WTC11 (cell line): Measurements from ENCODE around the gene FEM1A. TPM values are rescaled to one million over a fixed set of nuclear protein-coding genes. Genes with fewer than 3 reads are reported as not detected.
"Not testable (repeated sequence)": the region's sequence is repeated elsewhere in the genome, so short reads cannot be mapped to it uniquely, and the experiment has no call there.

Experiments
- ATAC-seq: fragments of 200-7000 bp; cut with Tn5 transposase; 2 replicates; pipeline ENCODE4 v1.10.0; 2021; ENCODE audit warnings: mild to moderate bottlenecking, moderate library complexity
- CTCF ChIA-PET: fragments of 300-600 bp; sonication (Branson Sonifier 250); formaldehyde crosslinking; loops from one replicate; lab custom pipeline; 2021; ENCODE audit warnings: antibody characterized with exemption; lab: Charles Lee
- POLR2A ChIA-PET: fragments of 350-600 bp; sonication (Branson Sonifier 250); formaldehyde crosslinking; loops from one replicate; lab custom pipeline; 2021; ENCODE audit warnings: antibody characterized with exemption; lab: Charles Lee
- DNase-seq: peaks from one replicate; pipeline ENCODE4 v3.0.0; 2021; ENCODE audit warnings: low spot score
- H3K27ac Mint-ChIP-seq: 2 replicates; pipeline ENCODE4 v1.8.0; 2021; ENCODE audit warnings: mixed read lengths
- H3K27me3 Mint-ChIP-seq: 2 replicates; pipeline ENCODE4 v1.8.0; 2021; ENCODE audit warnings: low read depth, mild to moderate bottlenecking, moderate library complexity, mixed read lengths
- H3K36me3 Mint-ChIP-seq: 2 replicates; pipeline ENCODE4 v1.8.0; 2021; ENCODE audit warnings: mixed read lengths
- H3K4me1 Mint-ChIP-seq: 2 replicates; pipeline ENCODE4 v1.8.0; 2022; ENCODE audit warnings: mixed read lengths
- H3K4me3 Mint-ChIP-seq: 2 replicates; pipeline ENCODE4 v1.8.0; 2021; ENCODE audit warnings: mild to moderate bottlenecking, moderate library complexity, mixed read lengths
- H3K9me3 Mint-ChIP-seq: 2 replicates; pipeline ENCODE4 v1.8.0; 2021; ENCODE audit warnings: mixed read lengths
- CBFB ChIP-seq: sonication (generic); formaldehyde crosslinking; IDR thresholded peaks from 2 replicates; pipeline ENCODE4 v1.8.1; 2022; ENCODE audit warnings: mild to moderate bottlenecking, low read depth, missing genetic modification reagents
- CREB1 ChIP-seq: sonication (generic); formaldehyde crosslinking; IDR thresholded peaks from 2 replicates; pipeline ENCODE4 v1.8.0; 2023; ENCODE audit warnings: mild to moderate bottlenecking, missing genetic modification reagents
- FOXP1 ChIP-seq: sonication (generic); formaldehyde crosslinking; IDR thresholded peaks from 2 replicates; pipeline ENCODE4 v1.8.0; 2022; ENCODE audit warnings: missing genetic modification reagents, mild to moderate bottlenecking, moderate library complexity, borderline replicate concordance
- GABPB1 ChIP-seq: sonication (generic); formaldehyde crosslinking; IDR thresholded peaks from 2 replicates; pipeline ENCODE4 v1.8.1; 2023; ENCODE audit warnings: mild to moderate bottlenecking, missing genetic modification reagents
- GTF2I ChIP-seq: fragments of 250-450 bp; sonication (Bioruptor Pico); conservative IDR thresholded peaks from 2 replicates; pipeline ENCODE4 v1.4.0; 2021; ENCODE audit warnings: mild to moderate bottlenecking
- HMGA2 ChIP-seq: fragments of 250-450 bp; sonication (Bioruptor Pico); IDR thresholded peaks from 2 replicates; pipeline ENCODE4 v1.4.0; 2021; ENCODE audit warnings: mild to moderate bottlenecking, moderate library complexity
- KAT7 ChIP-seq: sonication (generic); formaldehyde crosslinking; IDR thresholded peaks from 2 replicates; pipeline ENCODE4 v1.8.1; 2023; ENCODE audit warnings: missing genetic modification reagents, mild to moderate bottlenecking, borderline replicate concordance
- MAX ChIP-seq: sonication (generic); formaldehyde crosslinking; IDR thresholded peaks from 2 replicates; pipeline ENCODE4 v1.8.0; 2022; ENCODE audit warnings: mild to moderate bottlenecking, missing genetic modification reagents
- MYBL2 ChIP-seq: sonication (generic); formaldehyde crosslinking; IDR thresholded peaks from 2 replicates; pipeline ENCODE4 v1.8.1; 2023; ENCODE audit warnings: mild to moderate bottlenecking, moderate library complexity, missing genetic modification reagents
- NFE2L1 ChIP-seq: sonication (generic); formaldehyde crosslinking; IDR thresholded peaks from 2 replicates; pipeline ENCODE4 v1.8.1; 2023; ENCODE audit warnings: missing genetic modification reagents
- NR1H2 ChIP-seq: sonication (generic); formaldehyde crosslinking; IDR thresholded peaks from 2 replicates; pipeline ENCODE4 v1.9.0; 2021; ENCODE audit warnings: mild to moderate bottlenecking, moderate library complexity, missing genetic modification reagents
- NR3C1 ChIP-seq: sonication (generic); formaldehyde crosslinking; conservative IDR thresholded peaks from 2 replicates; pipeline ENCODE4 v1.8.1; 2023; ENCODE audit warnings: low read depth, mild to moderate bottlenecking, missing genetic modification reagents
- RORB ChIP-seq: fragments of 250-450 bp; sonication (Bioruptor Pico); IDR thresholded peaks from 2 replicates; pipeline ENCODE4 v1.9.0; 2021; ENCODE audit warnings: mild to moderate bottlenecking
- SMAD3 ChIP-seq: sonication (generic); formaldehyde crosslinking; IDR thresholded peaks from 2 replicates; pipeline ENCODE4 v1.8.0; 2022; ENCODE audit warnings: missing genetic modification reagents, mild to moderate bottlenecking, borderline replicate concordance
- TCF7 ChIP-seq: sonication (generic); formaldehyde crosslinking; IDR thresholded peaks from 2 replicates; pipeline ENCODE4 v1.8.0; 2022; ENCODE audit warnings: mild to moderate bottlenecking, low read depth, missing genetic modification reagents, moderate library complexity
- ZNF232 ChIP-seq: sonication (generic); formaldehyde crosslinking; IDR thresholded peaks from 2 replicates; pipeline ENCODE4 v1.8.0; 2022; ENCODE audit warnings: mild to moderate bottlenecking, missing genetic modification reagents
- ZNF416 ChIP-seq: fragments of 250-450 bp; sonication (Bioruptor Pico); IDR thresholded peaks from 2 replicates; pipeline ENCODE4 v1.9.0; 2021; ENCODE audit warnings: mild to moderate bottlenecking, inconsistent platforms
- total RNA-seq: library from RNA; stranded (reverse); gene quantifications from 3 replicates; pipeline ENCODE4 v1.2.3, GENCODE V29; 2021
- TF ChIP-seq, protein P1 (sequence below): sonication (generic); formaldehyde crosslinking; IDR thresholded peaks from 2 replicates; pipeline ENCODE4 v1.8.1; 2022; ENCODE audit warnings: mild to moderate bottlenecking, moderate library complexity, missing genetic modification reagents
- TF ChIP-seq, protein P2 (sequence below): fragments of 250-450 bp; sonication (Bioruptor Pico); IDR thresholded peaks from 2 replicates; pipeline ENCODE4 v1.8.0; 2021; ENCODE audit warnings: mild to moderate bottlenecking
- TF ChIP-seq, protein P3 (sequence below): sonication (generic); formaldehyde crosslinking; IDR thresholded peaks from 2 replicates; pipeline ENCODE4 v1.8.1; 2023; ENCODE audit warnings: mild to moderate bottlenecking, missing genetic modification reagents, borderline replicate concordance
- TF ChIP-seq, protein P4 (sequence below): sonication (generic); formaldehyde crosslinking; conservative IDR thresholded peaks from 2 replicates; pipeline ENCODE4 v1.8.1; 2022; ENCODE audit warnings: mild to moderate bottlenecking, missing genetic modification reagents
- TF ChIP-seq, protein P5 (sequence below): sonication (generic); formaldehyde crosslinking; IDR thresholded peaks from 2 replicates; pipeline ENCODE4 v1.8.1; 2023; ENCODE audit warnings: mild to moderate bottlenecking, missing genetic modification reagents
- TF ChIP-seq, protein P6 (sequence below): sonication (generic); formaldehyde crosslinking; IDR thresholded peaks from 2 replicates; pipeline ENCODE4 v1.8.0; 2022; ENCODE audit warnings: missing genetic modification reagents

The FEM1A gene
- total RNA-seq, 1 experiment from 2014 or later = 15.7 TPM

GRCh38 chr19:4821265-4821664 is 29.7 kb downstream of the FEM1A start:
- DNase-seq (no peak), ATAC-seq (no peak)
- H3K4me1 Mint-ChIP-seq = no peaks in the 10 kb centered on the region
- no peak for TF ChIP-seq FOXP1 (CRISPR knock-in tag)
- no peak for TF ChIP-seq MYBL2 (CRISPR knock-in tag)
- no peak for TF ChIP-seq ZNF232
- TF ChIP-seq ZNF416 (CRISPR knock-in tag) = no peak
- no peak for TF ChIP-seq HMGA2
- no peak for TF ChIP-seq MAX (CRISPR knock-in tag)
- TF ChIP-seq CREB1 (CRISPR knock-in tag) = no peak
- TF ChIP-seq SMAD3 (CRISPR knock-in tag) = no peak
- no peak for TF ChIP-seq GABPB1 (CRISPR knock-in tag)
- TF ChIP-seq, protein P1, sequence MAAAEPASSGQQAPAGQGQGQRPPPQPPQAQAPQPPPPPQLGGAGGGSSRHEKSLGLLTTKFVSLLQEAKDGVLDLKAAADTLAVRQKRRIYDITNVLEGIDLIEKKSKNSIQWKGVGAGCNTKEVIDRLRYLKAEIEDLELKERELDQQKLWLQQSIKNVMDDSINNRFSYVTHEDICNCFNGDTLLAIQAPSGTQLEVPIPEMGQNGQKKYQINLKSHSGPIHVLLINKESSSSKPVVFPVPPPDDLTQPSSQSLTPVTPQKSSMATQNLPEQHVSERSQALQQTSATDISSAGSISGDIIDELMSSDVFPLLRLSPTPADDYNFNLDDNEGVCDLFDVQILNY (CRISPR knock-in tag) = no peak
- TF ChIP-seq, protein P2, sequence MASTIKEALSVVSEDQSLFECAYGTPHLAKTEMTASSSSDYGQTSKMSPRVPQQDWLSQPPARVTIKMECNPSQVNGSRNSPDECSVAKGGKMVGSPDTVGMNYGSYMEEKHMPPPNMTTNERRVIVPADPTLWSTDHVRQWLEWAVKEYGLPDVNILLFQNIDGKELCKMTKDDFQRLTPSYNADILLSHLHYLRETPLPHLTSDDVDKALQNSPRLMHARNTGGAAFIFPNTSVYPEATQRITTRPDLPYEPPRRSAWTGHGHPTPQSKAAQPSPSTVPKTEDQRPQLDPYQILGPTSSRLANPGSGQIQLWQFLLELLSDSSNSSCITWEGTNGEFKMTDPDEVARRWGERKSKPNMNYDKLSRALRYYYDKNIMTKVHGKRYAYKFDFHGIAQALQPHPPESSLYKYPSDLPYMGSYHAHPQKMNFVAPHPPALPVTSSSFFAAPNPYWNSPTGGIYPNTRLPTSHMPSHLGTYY (CRISPR knock-in tag) = no peak
- no peak for TF ChIP-seq NFE2L1 (CRISPR knock-in tag)
- TF ChIP-seq CBFB (CRISPR knock-in tag) = no peak
- TF ChIP-seq GTF2I = no peak
- CTCF ChIA-PET = interaction anchor here (0.8 to 4.2 kb wide), 2 partner anchors 12 kb away, joined by 3 to 31 read pairs; no protein-coding TSS in a partner anchor
- peaks cover 16% of the 10 kb centered on the region for H3K27me3 Mint-ChIP-seq
- H3K36me3 Mint-ChIP-seq = no peaks in the 10 kb centered on the region
- H3K9me3 Mint-ChIP-seq = no peaks in the 10 kb centered on the region
- H3K27ac Mint-ChIP-seq = no peak overlapping the region
- POLR2A ChIA-PET = no interaction called here
- no peak overlapping the region for H3K4me3 Mint-ChIP-seq

DNA sequence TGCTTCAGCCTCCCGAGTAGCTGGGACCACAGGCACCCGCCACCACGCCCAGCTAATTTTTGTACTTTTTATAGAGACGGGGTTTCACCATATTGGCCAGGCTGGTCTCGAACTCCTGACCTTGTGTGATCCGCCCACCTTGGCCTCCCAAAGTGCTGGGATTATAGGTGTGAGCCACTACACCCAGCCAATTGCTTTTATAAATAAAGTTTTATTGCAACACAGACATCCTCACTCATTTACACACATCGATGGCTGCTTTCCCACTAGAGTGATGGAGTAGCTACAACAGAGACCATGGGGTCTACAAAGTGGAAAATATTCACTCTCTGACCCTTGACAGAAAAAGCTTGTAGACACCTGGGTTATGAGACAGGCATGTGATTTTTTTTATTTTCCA is 30.8 kb downstream of the FEM1A start:
- H3K4me1 Mint-ChIP-seq, H3K36me3 Mint-ChIP-seq, ATAC-seq, H3K4me3 Mint-ChIP-seq, DNase-seq, POLR2A ChIA-PET, H3K27me3 Mint-ChIP-seq, H3K9me3 Mint-ChIP-seq, H3K27ac Mint-ChIP-seq: not testable (repeated sequence)
- CTCF ChIA-PET = interaction anchor here (0.9 to 2.6 kb wide), 4 partner anchors 13 to 116 kb away, joined by 3 to 26 read pairs (median 9); no protein-coding TSS in a partner anchor

GRCh38 chr19:4823577-4823976 is 32.0 kb downstream of the FEM1A start:
- no peak for ATAC-seq
- H3K27me3 Mint-ChIP-seq = peaks cover under 1% of the 10 kb centered on the region; the same call in 1 of the 2 replicates
- TF ChIP-seq, protein P3, sequence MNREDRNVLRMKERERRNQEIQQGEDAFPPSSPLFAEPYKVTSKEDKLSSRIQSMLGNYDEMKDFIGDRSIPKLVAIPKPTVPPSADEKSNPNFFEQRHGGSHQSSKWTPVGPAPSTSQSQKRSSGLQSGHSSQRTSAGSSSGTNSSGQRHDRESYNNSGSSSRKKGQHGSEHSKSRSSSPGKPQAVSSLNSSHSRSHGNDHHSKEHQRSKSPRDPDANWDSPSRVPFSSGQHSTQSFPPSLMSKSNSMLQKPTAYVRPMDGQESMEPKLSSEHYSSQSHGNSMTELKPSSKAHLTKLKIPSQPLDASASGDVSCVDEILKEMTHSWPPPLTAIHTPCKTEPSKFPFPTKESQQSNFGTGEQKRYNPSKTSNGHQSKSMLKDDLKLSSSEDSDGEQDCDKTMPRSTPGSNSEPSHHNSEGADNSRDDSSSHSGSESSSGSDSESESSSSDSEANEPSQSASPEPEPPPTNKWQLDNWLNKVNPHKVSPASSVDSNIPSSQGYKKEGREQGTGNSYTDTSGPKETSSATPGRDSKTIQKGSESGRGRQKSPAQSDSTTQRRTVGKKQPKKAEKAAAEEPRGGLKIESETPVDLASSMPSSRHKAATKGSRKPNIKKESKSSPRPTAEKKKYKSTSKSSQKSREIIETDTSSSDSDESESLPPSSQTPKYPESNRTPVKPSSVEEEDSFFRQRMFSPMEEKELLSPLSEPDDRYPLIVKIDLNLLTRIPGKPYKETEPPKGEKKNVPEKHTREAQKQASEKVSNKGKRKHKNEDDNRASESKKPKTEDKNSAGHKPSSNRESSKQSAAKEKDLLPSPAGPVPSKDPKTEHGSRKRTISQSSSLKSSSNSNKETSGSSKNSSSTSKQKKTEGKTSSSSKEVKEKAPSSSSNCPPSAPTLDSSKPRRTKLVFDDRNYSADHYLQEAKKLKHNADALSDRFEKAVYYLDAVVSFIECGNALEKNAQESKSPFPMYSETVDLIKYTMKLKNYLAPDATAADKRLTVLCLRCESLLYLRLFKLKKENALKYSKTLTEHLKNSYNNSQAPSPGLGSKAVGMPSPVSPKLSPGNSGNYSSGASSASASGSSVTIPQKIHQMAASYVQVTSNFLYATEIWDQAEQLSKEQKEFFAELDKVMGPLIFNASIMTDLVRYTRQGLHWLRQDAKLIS (CRISPR knock-in tag) = no peak
- TF ChIP-seq, protein P4, sequence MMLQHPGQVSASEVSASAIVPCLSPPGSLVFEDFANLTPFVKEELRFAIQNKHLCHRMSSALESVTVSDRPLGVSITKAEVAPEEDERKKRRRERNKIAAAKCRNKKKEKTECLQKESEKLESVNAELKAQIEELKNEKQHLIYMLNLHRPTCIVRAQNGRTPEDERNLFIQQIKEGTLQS (CRISPR knock-in tag) = no peak
- no peak for TF ChIP-seq NR1H2 (CRISPR knock-in tag)
- TF ChIP-seq, protein P5, sequence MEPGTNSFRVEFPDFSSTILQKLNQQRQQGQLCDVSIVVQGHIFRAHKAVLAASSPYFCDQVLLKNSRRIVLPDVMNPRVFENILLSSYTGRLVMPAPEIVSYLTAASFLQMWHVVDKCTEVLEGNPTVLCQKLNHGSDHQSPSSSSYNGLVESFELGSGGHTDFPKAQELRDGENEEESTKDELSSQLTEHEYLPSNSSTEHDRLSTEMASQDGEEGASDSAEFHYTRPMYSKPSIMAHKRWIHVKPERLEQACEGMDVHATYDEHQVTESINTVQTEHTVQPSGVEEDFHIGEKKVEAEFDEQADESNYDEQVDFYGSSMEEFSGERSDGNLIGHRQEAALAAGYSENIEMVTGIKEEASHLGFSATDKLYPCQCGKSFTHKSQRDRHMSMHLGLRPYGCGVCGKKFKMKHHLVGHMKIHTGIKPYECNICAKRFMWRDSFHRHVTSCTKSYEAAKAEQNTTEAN (CRISPR knock-in tag) = no peak
- TF ChIP-seq, protein P6, sequence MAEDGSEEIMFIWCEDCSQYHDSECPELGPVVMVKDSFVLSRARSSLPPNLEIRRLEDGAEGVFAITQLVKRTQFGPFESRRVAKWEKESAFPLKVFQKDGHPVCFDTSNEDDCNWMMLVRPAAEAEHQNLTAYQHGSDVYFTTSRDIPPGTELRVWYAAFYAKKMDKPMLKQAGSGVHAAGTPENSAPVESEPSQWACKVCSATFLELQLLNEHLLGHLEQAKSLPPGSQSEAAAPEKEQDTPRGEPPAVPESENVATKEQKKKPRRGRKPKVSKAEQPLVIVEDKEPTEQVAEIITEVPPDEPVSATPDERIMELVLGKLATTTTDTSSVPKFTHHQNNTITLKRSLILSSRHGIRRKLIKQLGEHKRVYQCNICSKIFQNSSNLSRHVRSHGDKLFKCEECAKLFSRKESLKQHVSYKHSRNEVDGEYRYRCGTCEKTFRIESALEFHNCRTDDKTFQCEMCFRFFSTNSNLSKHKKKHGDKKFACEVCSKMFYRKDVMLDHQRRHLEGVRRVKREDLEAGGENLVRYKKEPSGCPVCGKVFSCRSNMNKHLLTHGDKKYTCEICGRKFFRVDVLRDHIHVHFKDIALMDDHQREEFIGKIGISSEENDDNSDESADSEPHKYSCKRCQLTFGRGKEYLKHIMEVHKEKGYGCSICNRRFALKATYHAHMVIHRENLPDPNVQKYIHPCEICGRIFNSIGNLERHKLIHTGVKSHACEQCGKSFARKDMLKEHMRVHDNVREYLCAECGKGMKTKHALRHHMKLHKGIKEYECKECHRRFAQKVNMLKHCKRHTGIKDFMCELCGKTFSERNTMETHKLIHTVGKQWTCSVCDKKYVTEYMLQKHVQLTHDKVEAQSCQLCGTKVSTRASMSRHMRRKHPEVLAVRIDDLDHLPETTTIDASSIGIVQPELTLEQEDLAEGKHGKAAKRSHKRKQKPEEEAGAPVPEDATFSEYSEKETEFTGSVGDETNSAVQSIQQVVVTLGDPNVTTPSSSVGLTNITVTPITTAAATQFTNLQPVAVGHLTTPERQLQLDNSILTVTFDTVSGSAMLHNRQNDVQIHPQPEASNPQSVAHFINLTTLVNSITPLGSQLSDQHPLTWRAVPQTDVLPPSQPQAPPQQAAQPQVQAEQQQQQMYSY (CRISPR knock-in tag) = no peak
- no peak for TF ChIP-seq TCF7
- TF ChIP-seq RORB (CRISPR knock-in tag) = no peak
- no peak for TF ChIP-seq NR3C1 (CRISPR knock-in tag)
- no peak for TF ChIP-seq KAT7 (CRISPR knock-in tag)
- TF ChIP-seq, all 79 proteins: peak for 0
- Mint-ChIP-seq H3K27ac (no peak overlapping the region), H3K4me3 (no peak overlapping the region), H3K9me3 (no peaks in the 10 kb centered on the region), H3K36me3 (no peaks in the 10 kb centered on the region), H3K4me1 (no peaks in the 10 kb centered on the region)
- no peak for DNase-seq
- POLR2A ChIA-PET = no interaction called here
- CTCF ChIA-PET = interaction anchor here (0.7 to 2.6 kb wide), 7 partner anchors 14 to 315 kb away, joined by 3 to 26 read pairs (median 3); no protein-coding TSS in a partner anchor
